DND-41 (cell line): ENCODE data around the gene AHRR.

Experiments
- CTCF ChIP-seq: IDR thresholded peaks from 2 replicates; pipeline ENCODE4 v1.5.1; 2012; ENCODE audit warnings: borderline replicate concordance, low read length, moderate library complexity, mild to moderate bottlenecking; ENCODE audit not compliant: poor library complexity, severe bottlenecking; ENCODE audit errors: extremely low read depth
- EZH2 ChIP-seq: IDR thresholded peaks from 3 replicates; pipeline ENCODE4 v1.6.1; 2012; ENCODE audit warnings: borderline replicate concordance, low read depth, mild to moderate bottlenecking, moderate library complexity, low read length, inconsistent platforms; ENCODE audit not compliant: severe bottlenecking

GRCh38 chr5:366541-367357 is 45.2 kb downstream of the AHRR start:
- no peak for TF ChIP-seq CTCF
- TF ChIP-seq EZH2: no peak
